ENCODE measurements around the gene SLC32A1. TPM values are rescaled to one million over a fixed set of nuclear protein-coding genes. Genes with fewer than 3 reads are reported as not detected.
A peak's percentile ranks its signal among the peaks of the same experiment; 100 is the strongest.

SLC32A1 gene
- total RNA-seq, 1 experiment from 2014 or later, result not detected

GRCh38 chr20:38748097-38748860 lies 24.0 kb downstream of the SLC32A1 start, which contains the start of gene ACTR5 (continued):
- TF ChIP-seq YY1 (IDR thresholded peaks at IDR 0.05; ENCODE audit: extremely low read depth, insufficient replicate concordance, low read depth, low read length), result peak; percentile 90
- no peak for TF ChIP-seq CEBPB (IDR thresholded peaks at IDR 0.05; ENCODE audit: low read depth)
- no peak for TF ChIP-seq FOSL1 (IDR thresholded peaks at IDR 0.05; ENCODE audit: low read depth)
- no peak; the same call in 1 of the 2 replicates for TF ChIP-seq SIN3A (IDR thresholded peaks at IDR 0.05; ENCODE audit: low read depth)

- ChIA-PET POLR2A (no interaction called here), CTCF (interaction anchor here (1.4 kb wide), 1 partner anchor 30 kb away, joined by 3 read pairs; no protein-coding TSS in a partner anchor), RAD21 (ENCODE audit: low non-redundant PET in 1 of 2, low total read pairs in 2 of 2, uncharacterized antibody in 2 of 2, unreplicated experiment in 2 of 2) (no interaction called here)
- Histone ChIP-seq H3K4me2 (ENCODE audit: low read length) (peak overlapping the region; percentile 92), H3K9me3 (ENCODE audit: control insufficient read depth in 1 of 2, insufficient read depth in 1 of 2, low read depth in 1 of 2, low read length in 2 of 2) (no peaks in the 10 kb centered on the region), H3K9me2 (ENCODE audit: insufficient read depth) (no peaks in the 10 kb centered on the region), H3K27ac (ENCODE audit: low read depth, low read length) (peak overlapping the region; percentile 82), H3K27me3 (ENCODE audit: insufficient read depth, low read length) (no peaks in the 10 kb centered on the region), H4K20me1 (ENCODE audit: insufficient read depth) (no peaks in the 10 kb centered on the region), H3K36me3 (ENCODE audit: control insufficient read depth in 1 of 2, insufficient read depth in 2 of 2, low read length in 2 of 2) (peaks cover 18 to 23% of the 10 kb centered on the region in 2 experiments), H3K9ac (ENCODE audit: low read length) (peak overlapping the region; percentile 81), H3K4me3 (replicated peaks in 1 of 2; ENCODE audit: low read depth in 1 of 2, low read length in 2 of 2) (peak overlapping the region; percentile 72 to 84), H3K79me2 (ENCODE audit: insufficient read depth, low read length) (peaks cover 53% of the 10 kb centered on the region), H3K4me1 (ENCODE audit: control insufficient read depth in 1 of 2, insufficient read depth in 2 of 2, low read length in 2 of 2) (peaks cover 8 to 24% of the 10 kb centered on the region in 2 experiments; a peak in 3 of 4 replicates), H2AFZ (ENCODE audit: low read depth, low read length, poor library complexity, severe bottlenecking) (peak overlapping the region; percentile 29)
- no TSS peak for BruUV-seq (replicated peaks)
- intact Hi-C loops (cut with micrococcal nuclease), result loop anchor here (1.0 kb wide), 1 partner anchor 18 kb away; no protein-coding TSS in a partner anchor
- DNase-seq (ENCODE audit: low read depth, low spot score) (peak; percentile 22), ATAC-seq (peak; percentile 72)
- no peak for TF ChIP-seq ATF3 (IDR thresholded peaks at IDR 0.05)
- no peak for TF ChIP-seq EGR1 (IDR thresholded peaks at IDR 0.05; ENCODE audit: low read depth)
- TF ChIP-seq SRF (IDR thresholded peaks at IDR 0.05; ENCODE audit: low read depth), result no peak
- no peak for TF ChIP-seq CBX3 (IDR thresholded peaks at IDR 0.05; ENCODE audit: low read depth)
- no peak for TF ChIP-seq ZBTB33 (IDR thresholded peaks at IDR 0.05; ENCODE audit: extremely low read depth, insufficient replicate concordance, low read length)
Measured at GRCh38 chr20:38748861-38749149, 24.5 kb downstream of the SLC32A1 start.
